Thyroid gland (tissue), 4 donors: ENCODE measurements around the gene SAYSD1.

Experiments used
- CTCF ChIP-seq, 6 experiments: fragments of 200-600 bp in 3 of 6; fragments of 450-650 bp in 3 of 6; sonication (generic) in 3 of 6; IDR thresholded peaks; one replicate each; pipeline ENCODE4 v1.5.1; 2016 to 2019; ENCODE audit warnings: antibody characterized with exemption in 6 of 6, mild to moderate bottlenecking in 2 of 6, inconsistent platforms in 1 of 6, moderate library complexity in 1 of 6
- POLR2A ChIP-seq, 2 donors: fragments of 450-650 bp; IDR thresholded peaks; one replicate each; pipeline ENCODE4 v1.6.1; 2017; ENCODE audit warnings: antibody characterized with exemption in 2 of 2, mild to moderate bottlenecking in 2 of 2, moderate library complexity in 1 of 2

GRCh38 chr6:39151211-39151610 lies 36.2 kb upstream of the SAYSD1 start:
- TF ChIP-seq CTCF (IDR thresholded peaks at IDR 0.05), result no peak
- no peak for TF ChIP-seq POLR2A (IDR thresholded peaks at IDR 0.05)
